Left lung (tissue), 10 donors: Measurements from ENCODE around the gene KRTAP2-3. TPM values are rescaled to one million over a fixed set of nuclear protein-coding genes. Genes with fewer than 3 reads are reported as not detected.
"Not testable (repeated sequence)": the region's sequence is repeated elsewhere in the genome, so short reads cannot be mapped to it uniquely, and the experiment has no call there.

Experiments
- ATAC-seq: fragments of 200-7000 bp; cut with Tn5 transposase; one replicate; pipeline ENCODE4 v1.9.1; 2020; ENCODE audit warnings: moderate library complexity
- DNase-seq, 4 donors: peaks; one replicate each; pipeline ENCODE4 v3.0.0-alpha.2; 2013 to 2020
- H3K27ac ChIP-seq, 2 donors: fragments of 200-600 bp; sonication (generic) in 1 of 2; one replicate each; pipeline versions ENCODE4 v1.5.0 to v1.8.0; 2020 to 2021
- H3K27me3 ChIP-seq, 2 donors: fragments of 200-600 bp; sonication (generic) in 1 of 2; one replicate each; pipeline versions ENCODE4 v1.5.0 to v1.8.0; 2020 to 2021
- H3K36me3 ChIP-seq, 2 donors: fragments of 200-600 bp; sonication (generic) in 1 of 2; one replicate each; pipeline versions ENCODE4 v1.5.0 to v1.8.0; 2020 to 2021
- H3K4me1 ChIP-seq, 2 donors: fragments of 200-600 bp; one replicate each; pipeline ENCODE4 v1.8.0; 2021
- H3K4me3 ChIP-seq, 2 donors: fragments of 200-600 bp; sonication (generic) in 1 of 2; one replicate each; pipeline versions ENCODE4 v1.5.0 to v1.8.0; 2020 to 2021; ENCODE audit warnings: mild to moderate bottlenecking in 1 of 2
- H3K9me3 ChIP-seq, 2 donors: fragments of 200-600 bp; sonication (generic) in 1 of 2; one replicate each; pipeline versions ENCODE4 v1.5.0 to v1.8.0; 2020 to 2021
- intact Hi-C, 2 donors: fragments of 100-400 bp; cut with DNase I; formaldehyde crosslinking; loops; one replicate each; pipeline versions ENCODE4 v1.11.2 to v1.14.2; 2022
- polyA plus RNA-seq, 6 donors: library from polyadenylated mRNA; unstranded; fragments of 120-200 nt; gene quantifications; one replicate each; pipeline ENCODE4 v1.2.1, GENCODE V29; 2013; ENCODE audit not compliant: insufficient read length in 6 of 6
- total RNA-seq, 2 donors: library from RNA; stranded (reverse); fragmentation: NEBNext Ultra II Directional; extraction: Animal tissue kit (Norgen Biotek cat#: 25700); gene quantifications; one replicate each; pipeline ENCODE4 v1.2.1, GENCODE V29; 2021
- TF ChIP-seq, protein P1 (sequence below), 2 donors: fragments of 200-600 bp; sonication (generic) in 1 of 2; IDR thresholded peaks; one replicate each; pipeline versions ENCODE4 v1.5.0 to v1.8.0; 2021; ENCODE audit warnings: antibody characterized with exemption in 2 of 2
- donor health status: DM: no; HTN: yes; CAD: no.
- donor health status: DM: no; HTN: no; CAD: no.

The KRTAP2-3 gene
- total and polyA plus RNA-seq, 8 donors: 1.2 TPM; not detected in 7

DNA sequence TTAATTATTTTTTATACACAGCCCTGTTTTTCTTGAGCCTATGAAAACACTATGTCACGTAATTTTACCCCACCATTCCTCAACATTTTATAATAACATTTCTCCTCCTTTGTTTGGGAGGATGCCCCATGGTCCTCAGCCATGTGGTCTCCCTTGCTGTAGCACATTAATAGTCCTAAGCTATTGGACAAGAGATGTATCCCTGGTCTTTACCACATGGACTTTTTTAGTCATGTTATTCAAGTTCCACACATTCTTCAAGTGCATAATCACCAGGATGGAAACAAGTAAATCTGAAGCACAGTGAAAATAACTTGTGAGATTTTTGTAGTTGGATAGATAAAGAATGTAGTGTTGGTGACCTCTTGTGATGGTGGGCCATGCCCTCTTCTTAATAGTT, 2.0 kb upstream of the KRTAP2-3 start:
- Histone ChIP-seq H3K36me3 (no peaks in the 10 kb centered on the region), H3K4me1 (no peaks in the 10 kb centered on the region), H3K9me3 (no peaks in the 10 kb centered on the region), H3K4me3 (no peak overlapping the region), H3K27me3 (peaks cover 0 to 30% of the 10 kb centered on the region in 2 donors), H3K27ac (no peak overlapping the region)
- intact Hi-C loops: no loop called here
- TF ChIP-seq, protein P1, sequence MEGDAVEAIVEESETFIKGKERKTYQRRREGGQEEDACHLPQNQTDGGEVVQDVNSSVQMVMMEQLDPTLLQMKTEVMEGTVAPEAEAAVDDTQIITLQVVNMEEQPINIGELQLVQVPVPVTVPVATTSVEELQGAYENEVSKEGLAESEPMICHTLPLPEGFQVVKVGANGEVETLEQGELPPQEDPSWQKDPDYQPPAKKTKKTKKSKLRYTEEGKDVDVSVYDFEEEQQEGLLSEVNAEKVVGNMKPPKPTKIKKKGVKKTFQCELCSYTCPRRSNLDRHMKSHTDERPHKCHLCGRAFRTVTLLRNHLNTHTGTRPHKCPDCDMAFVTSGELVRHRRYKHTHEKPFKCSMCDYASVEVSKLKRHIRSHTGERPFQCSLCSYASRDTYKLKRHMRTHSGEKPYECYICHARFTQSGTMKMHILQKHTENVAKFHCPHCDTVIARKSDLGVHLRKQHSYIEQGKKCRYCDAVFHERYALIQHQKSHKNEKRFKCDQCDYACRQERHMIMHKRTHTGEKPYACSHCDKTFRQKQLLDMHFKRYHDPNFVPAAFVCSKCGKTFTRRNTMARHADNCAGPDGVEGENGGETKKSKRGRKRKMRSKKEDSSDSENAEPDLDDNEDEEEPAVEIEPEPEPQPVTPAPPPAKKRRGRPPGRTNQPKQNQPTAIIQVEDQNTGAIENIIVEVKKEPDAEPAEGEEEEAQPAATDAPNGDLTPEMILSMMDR (IDR thresholded peaks at IDR 0.05): no peak
- ATAC-seq (no peak), DNase-seq (no peak)

DNA sequence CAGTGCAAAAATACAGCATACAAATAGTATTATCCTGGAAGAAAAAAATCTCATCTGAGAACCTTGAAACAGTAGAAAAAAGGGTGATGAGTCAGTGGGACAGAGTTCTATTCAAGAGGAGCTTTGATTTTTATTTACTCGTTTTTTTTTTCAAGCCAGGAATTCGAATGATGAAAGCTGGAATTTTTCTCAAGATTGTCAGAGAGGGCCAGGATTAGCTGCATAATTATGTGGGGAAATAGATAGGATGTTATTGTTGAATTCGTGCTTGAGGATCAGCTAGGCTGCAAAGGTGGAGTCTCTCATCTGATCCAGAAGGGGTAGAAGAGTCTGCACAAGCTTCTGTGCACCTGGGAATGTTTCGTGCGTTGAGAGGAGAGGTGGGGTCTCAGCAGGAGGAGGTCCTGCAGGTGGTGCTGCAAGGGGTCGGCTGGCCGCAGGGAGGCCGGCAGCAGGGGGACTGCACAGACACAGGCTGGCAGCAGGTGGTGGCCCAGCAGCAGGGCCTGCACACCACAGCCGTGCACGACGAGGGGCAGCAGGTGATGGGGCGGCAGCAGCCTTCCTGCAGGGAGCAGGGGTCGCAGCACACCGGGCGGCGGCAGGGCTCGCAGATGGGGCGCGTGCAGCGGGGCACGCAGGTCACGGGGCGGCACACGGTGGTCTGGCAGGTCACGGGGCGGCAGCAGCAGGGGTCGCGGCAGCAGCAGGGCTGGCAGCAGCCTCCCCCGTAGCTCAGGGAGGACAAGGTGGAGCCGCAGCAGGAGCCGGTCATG, 450 bp downstream of the KRTAP2-3 start:
- ATAC-seq, H3K9me3 ChIP-seq, DNase-seq, intact Hi-C loops, H3K4me1 ChIP-seq, H3K4me3 ChIP-seq, H3K36me3 ChIP-seq, H3K27ac ChIP-seq: not testable (repeated sequence)
- peaks cover 0 to 30% of the 10 kb centered on the region in 2 donors for H3K27me3 ChIP-seq

DNA sequence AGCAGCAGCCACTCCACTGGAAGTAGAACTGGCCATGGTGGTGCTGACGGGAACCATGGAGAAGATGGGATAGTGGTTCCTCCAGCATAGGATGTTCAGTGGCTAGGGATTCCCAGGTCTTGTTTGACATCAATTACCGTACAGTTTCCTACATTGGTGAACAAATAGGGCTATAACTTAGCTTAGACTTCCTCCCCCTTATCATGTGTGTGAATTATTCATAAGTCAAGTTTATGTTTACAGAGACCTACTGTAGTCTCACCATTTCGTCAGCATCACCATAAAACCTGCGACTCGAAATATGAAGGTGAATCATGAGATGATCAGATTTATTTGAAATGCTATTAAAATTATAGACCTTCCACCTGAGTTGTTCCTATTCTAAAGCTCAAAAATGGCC, 1.2 kb downstream of the KRTAP2-3 start:
- H3K9me3 ChIP-seq: no peaks in the 10 kb centered on the region
- DNase-seq: no peak
- TF ChIP-seq, protein P1 (IDR thresholded peaks at IDR 0.05): no peak
- H3K27ac ChIP-seq: no peak overlapping the region
- H3K27me3 ChIP-seq: peaks cover 0 to 30% of the 10 kb centered on the region in 2 donors
- ATAC-seq: no peak
- no peaks in the 10 kb centered on the region for H3K4me1 ChIP-seq
- no peaks in the 10 kb centered on the region for H3K36me3 ChIP-seq
- intact Hi-C loops: no loop called here
- no peak overlapping the region for H3K4me3 ChIP-seq

DNA sequence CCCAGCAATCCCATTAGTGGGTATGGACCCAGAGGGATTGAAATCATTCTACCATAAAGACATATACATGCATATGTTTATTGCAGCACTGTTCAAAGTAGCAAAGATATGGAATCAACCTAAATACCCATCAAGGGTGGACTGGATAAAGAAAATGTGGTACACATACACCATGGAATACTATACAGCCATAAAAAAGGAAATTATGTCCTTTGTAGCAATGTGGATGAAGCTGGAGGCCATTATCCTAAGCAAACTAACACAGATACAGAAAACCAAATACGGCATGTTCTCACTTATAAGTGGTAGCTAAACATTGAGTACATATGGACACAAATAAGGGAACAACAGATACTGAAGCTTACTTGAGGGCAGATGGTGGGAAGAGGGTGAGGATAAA, 2.4 kb downstream of the KRTAP2-3 start:
- Histone ChIP-seq H3K36me3 (no peaks in the 10 kb centered on the region), H3K4me1 (no peaks in the 10 kb centered on the region), H3K4me3 (no peak overlapping the region), H3K9me3 (no peaks in the 10 kb centered on the region), H3K27ac (no peak overlapping the region), H3K27me3 (peaks cover 0 to 30% of the 10 kb centered on the region in 2 donors)
- intact Hi-C loops: no loop called here
- DNase-seq (no peak), ATAC-seq (no peak)
- TF ChIP-seq, protein P1 (IDR thresholded peaks at IDR 0.05): no peak

DNA sequence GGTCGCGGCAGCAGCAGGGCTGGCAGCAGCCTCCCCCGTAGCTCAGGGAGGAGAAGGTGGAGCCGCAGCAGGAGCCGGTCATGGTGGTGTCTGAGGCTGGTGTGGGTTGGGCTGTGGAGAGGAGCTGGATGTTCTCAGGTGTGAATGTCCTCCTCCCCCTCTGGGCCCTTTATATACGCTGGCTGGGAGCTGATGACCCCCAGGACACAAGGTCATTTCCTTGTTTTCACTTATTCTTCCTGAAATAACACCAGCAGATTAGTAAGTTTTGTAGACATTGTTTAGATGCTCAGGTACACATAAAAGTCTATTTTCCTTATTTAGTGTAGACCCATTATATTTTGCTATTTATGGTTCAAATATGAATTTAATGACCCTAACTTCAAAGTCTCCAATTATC, 4.8 kb downstream of the KRTAP2-3 start, which contains the start of gene KRTAP2-2:
Gene KRTAP2-2, minus strand, starts transcription at position 101 of the 400 bp plus-strand sequence. Its CDS starts 19 bp downstream, at position 82.
- H3K27ac ChIP-seq, H3K4me3 ChIP-seq, DNase-seq, ATAC-seq, H3K9me3 ChIP-seq, H3K4me1 ChIP-seq, H3K36me3 ChIP-seq, intact Hi-C loops: not testable (repeated sequence)
- peaks cover 0 to 25% of the 10 kb centered on the region in 2 donors for H3K27me3 ChIP-seq

DNA sequence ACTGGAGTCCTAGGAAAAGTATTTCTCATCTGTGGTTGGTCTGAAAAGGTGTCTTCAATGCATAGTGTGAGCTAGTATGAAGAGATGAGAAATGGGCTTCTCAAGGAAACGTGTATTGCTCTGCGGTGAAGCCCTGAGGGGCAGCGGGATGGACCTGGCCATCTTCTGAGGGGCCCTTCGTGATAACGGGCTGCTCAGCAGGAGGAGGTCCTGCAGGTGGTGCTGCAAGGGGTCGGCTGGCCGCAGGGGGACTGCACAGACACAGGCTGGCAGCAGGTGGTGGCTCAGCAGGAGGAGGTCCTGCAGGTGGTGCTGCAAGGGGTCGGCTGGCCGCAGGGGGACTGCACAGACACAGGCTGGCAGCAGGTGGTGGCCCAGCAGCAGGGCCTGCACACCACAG, 5.4 kb downstream of the KRTAP2-3 start:
- H3K27ac ChIP-seq, ATAC-seq, intact Hi-C loops, DNase-seq, H3K9me3 ChIP-seq, H3K4me1 ChIP-seq, H3K36me3 ChIP-seq, H3K4me3 ChIP-seq: not testable (repeated sequence)
- peaks cover 0 to 29% of the 10 kb centered on the region in 2 donors for H3K27me3 ChIP-seq
